ENCODE measurements around the gene CCNH.
A peak's percentile ranks its signal among the peaks of the same experiment; 100 is the strongest.

CCNH gene

GRCh38 chr5:87412630-87413342 is at the start of gene CCNH:
TSS of gene CCNH (minus strand) at chr5:87412930. CDS start at chr5:87412794, 136 bp downstream.
- peak; percentile 95 for DNase-seq

- DNase-seq, result no peak
Observed at GRCh38 chr5:87457706-87458105, 45.0 kb upstream of the CCNH start.

- DNase-seq, result no peak
Observed at GRCh38 chr5:87453801-87454200, 41.1 kb upstream of the CCNH start.

- DNase-seq, result no peak
Observed at GRCh38 chr5:87452837-87453236, 40.1 kb upstream of the CCNH start.

- no peak for DNase-seq
Observed at GRCh38 chr5:87442419-87442818, 29.7 kb upstream of the CCNH start.

GRCh38 chr5:87438231-87438630 is 25.5 kb upstream of the CCNH start:
- no peak for DNase-seq

GRCh38 chr5:87437724-87438123 is 25.0 kb upstream of the CCNH start:
- DNase-seq, result no peak

- DNase-seq, result no peak
Observed at GRCh38 chr5:87435144-87435694, 22.5 kb upstream of the CCNH start.

GRCh38 chr5:87434461-87434860 is 21.7 kb upstream of the CCNH start:
- no peak for DNase-seq

GRCh38 chr5:87433945-87434344 is 21.2 kb upstream of the CCNH start:
- no peak for DNase-seq

- DNase-seq, result no peak
Observed at GRCh38 chr5:87432460-87432859, 19.7 kb upstream of the CCNH start.

- DNase-seq, result no peak
Observed at GRCh38 chr5:87430863-87431457, 18.2 kb upstream of the CCNH start.

GRCh38 chr5:87423755-87424154 is 11.0 kb upstream of the CCNH start:
- no peak for DNase-seq

- no peak for DNase-seq
Observed at GRCh38 chr5:87421307-87421706, 8.6 kb upstream of the CCNH start.

- DNase-seq, result no peak
Observed at GRCh38 chr5:87418506-87418905, 5.8 kb upstream of the CCNH start.

GRCh38 chr5:87413343-87413645 is 564 bp upstream of the CCNH start:
- peak; percentile 34 for DNase-seq

GRCh38 chr5:87411973-87412629 is 629 bp downstream of the CCNH start:
- DNase-seq, result peak; percentile 33

GRCh38 chr5:87411586-87411972 is 1.2 kb downstream of the CCNH start:
- DNase-seq, result no peak

- no peak for DNase-seq
Observed at GRCh38 chr5:87410931-87411330, 1.8 kb downstream of the CCNH start.

GRCh38 chr5:87408204-87408603 is 4.5 kb downstream of the CCNH start:
- DNase-seq, result no peak

- DNase-seq, result no peak
Observed at GRCh38 chr5:87405472-87406155, 7.1 kb downstream of the CCNH start.

- no peak for DNase-seq
Observed at GRCh38 chr5:87404359-87404758, 8.4 kb downstream of the CCNH start.

GRCh38 chr5:87403899-87404298 is 8.8 kb downstream of the CCNH start:
- DNase-seq, result no peak

- DNase-seq, result no peak
Observed at GRCh38 chr5:87403409-87403808, 9.3 kb downstream of the CCNH start.

All from NCI-H146 (cell line).